ENCODE data around the gene MTHFSD.

GRCh38 chr16:86504315-86505184 lies 50.5 kb downstream of the MTHFSD start:
- TF ChIP-seq, protein P1, sequence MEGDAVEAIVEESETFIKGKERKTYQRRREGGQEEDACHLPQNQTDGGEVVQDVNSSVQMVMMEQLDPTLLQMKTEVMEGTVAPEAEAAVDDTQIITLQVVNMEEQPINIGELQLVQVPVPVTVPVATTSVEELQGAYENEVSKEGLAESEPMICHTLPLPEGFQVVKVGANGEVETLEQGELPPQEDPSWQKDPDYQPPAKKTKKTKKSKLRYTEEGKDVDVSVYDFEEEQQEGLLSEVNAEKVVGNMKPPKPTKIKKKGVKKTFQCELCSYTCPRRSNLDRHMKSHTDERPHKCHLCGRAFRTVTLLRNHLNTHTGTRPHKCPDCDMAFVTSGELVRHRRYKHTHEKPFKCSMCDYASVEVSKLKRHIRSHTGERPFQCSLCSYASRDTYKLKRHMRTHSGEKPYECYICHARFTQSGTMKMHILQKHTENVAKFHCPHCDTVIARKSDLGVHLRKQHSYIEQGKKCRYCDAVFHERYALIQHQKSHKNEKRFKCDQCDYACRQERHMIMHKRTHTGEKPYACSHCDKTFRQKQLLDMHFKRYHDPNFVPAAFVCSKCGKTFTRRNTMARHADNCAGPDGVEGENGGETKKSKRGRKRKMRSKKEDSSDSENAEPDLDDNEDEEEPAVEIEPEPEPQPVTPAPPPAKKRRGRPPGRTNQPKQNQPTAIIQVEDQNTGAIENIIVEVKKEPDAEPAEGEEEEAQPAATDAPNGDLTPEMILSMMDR (IDR thresholded peaks at IDR 0.05) = no peak
- TF ChIP-seq REST (IDR thresholded peaks at IDR 0.05; ENCODE audit: low read depth, low read length) (no peak), EP300 (IDR thresholded peaks at IDR 0.05; ENCODE audit: borderline replicate concordance in 1 of 2, low read depth in 1 of 2, low read length in 1 of 2) (no peak), TCF12 (IDR thresholded peaks at IDR 0.05) (no peak), POLR2AphosphoS5 (IDR thresholded peaks at IDR 0.05; ENCODE audit: low read depth, low read length) (no peak), MAX (IDR thresholded peaks at IDR 0.05; ENCODE audit: low read depth) (no peak), TEAD4 (IDR thresholded peaks at IDR 0.05; ENCODE audit: borderline replicate concordance, insufficient read depth) (no peak), RAD21 (IDR thresholded peaks at IDR 0.05; ENCODE audit: low read length) (no peak)
